Muscle of leg (tissue), 11 donors: ENCODE data around the gene SLC5A4. TPM values are rescaled to one million over a fixed set of nuclear protein-coding genes. Genes with fewer than 3 reads are reported as not detected.
"Not testable (repeated sequence)": the region's sequence is repeated elsewhere in the genome, so short reads cannot be mapped to it uniquely, and the experiment has no call there.

Experiments
- DNase-seq: peaks from one replicate; pipeline ENCODE4 v3.0.0; 2013
- H3K27ac ChIP-seq: one replicate; pipeline ENCODE4 v1.5.1; 2013; ENCODE audit warnings: mild to moderate bottlenecking, low read length, control low read depth
- H3K27me3 ChIP-seq: one replicate; pipeline ENCODE4 v1.6.1; 2013; ENCODE audit warnings: low read length; ENCODE audit not compliant: control insufficient read depth, insufficient read depth
- H3K36me3 ChIP-seq: one replicate; pipeline ENCODE4 v1.6.1; 2013; ENCODE audit warnings: low read length; ENCODE audit not compliant: control insufficient read depth, insufficient read depth
- H3K4me1 ChIP-seq: one replicate; pipeline ENCODE4 v1.6.1; 2013; ENCODE audit warnings: low read length; ENCODE audit not compliant: control insufficient read depth, insufficient read depth
- H3K4me3 ChIP-seq: one replicate; pipeline ENCODE4 v1.5.1; 2013; ENCODE audit warnings: low read length, control low read depth
- H3K9me3 ChIP-seq: replicated peaks from 2 replicates; pipeline ENCODE4 v1.6.1; 2013; ENCODE audit warnings: low read depth, low read length; ENCODE audit not compliant: control insufficient read depth
- WGBS: methylation state at CpG from one replicate; pipeline ENCODE4 v1.1.5; 2013; ENCODE audit warnings: missing lambda C conversion rate; ENCODE audit not compliant: insufficient coverage; 5-methylcytosine and 5-hydroxymethylcytosine counted together
- polyA plus RNA-seq, 8 donors: library from polyadenylated mRNA; unstranded; fragments of 120-200 nt; gene quantifications; one replicate each; pipeline versions ENCODE4 v1.2.1 to v1.2.3, GENCODE V29; 2013; ENCODE audit warnings: inconsistent platforms in 1 of 8, low replicate concordance in 1 of 8; ENCODE audit not compliant: insufficient read length in 8 of 8, insufficient read depth in 1 of 8
- total RNA-seq: library from RNA; stranded (reverse); fragments of 120-200 nt; gene quantifications from one replicate; pipeline ENCODE4 v1.2.4, GENCODE V29; 2013

Gene SLC5A4
- total and polyA plus RNA-seq, 9 donors = 0.19 to 0.96 (median 0.49) TPM

DNA sequence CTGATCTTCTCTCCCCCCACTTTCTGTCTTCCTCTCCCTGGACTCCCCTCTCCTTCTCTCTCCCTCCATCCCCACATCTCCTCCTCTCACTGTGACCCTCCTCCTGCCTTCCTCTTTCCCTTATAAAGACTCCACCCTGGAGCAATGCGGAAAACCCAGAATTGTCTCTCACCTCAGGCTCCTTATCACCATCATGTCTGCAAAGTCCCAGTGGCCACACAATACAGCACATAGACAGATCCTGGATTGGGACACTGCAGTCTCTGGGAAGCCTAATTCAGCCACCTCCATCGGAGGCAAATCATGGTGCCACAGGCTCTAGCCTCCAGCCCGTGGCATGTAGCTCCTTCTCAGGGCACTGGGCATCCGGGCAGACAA lies 53.0 kb downstream of the SLC5A4 start:
- WGBS = 20% methylated on average over 4 of the region's 4 CpGs
- H3K27me3 ChIP-seq = peaks cover 49% of the 10 kb centered on the region

DNA sequence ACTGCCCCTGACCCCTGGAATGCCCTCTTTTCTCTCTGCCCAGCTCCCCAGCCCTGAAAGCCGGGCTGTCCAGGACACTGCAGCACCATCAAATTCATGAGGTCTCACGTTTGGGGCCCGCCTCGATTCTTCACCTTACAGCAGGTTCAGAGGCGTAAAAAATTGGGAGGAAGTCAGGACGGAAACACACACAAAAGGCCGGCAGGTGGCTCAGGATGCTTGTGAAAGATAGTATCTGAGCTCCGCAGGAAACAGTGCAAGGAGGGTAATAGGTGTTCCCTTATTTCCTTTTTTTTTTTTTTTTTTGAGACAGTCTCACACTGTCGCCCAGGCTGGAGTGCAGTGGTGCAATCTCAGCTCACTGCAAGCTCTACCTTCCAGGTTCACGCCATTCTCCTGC lies 54.4 kb downstream of the SLC5A4 start:
- no peak for DNase-seq
- no peaks in the 10 kb centered on the region for H3K36me3 ChIP-seq
- no peaks in the 10 kb centered on the region for H3K9me3 ChIP-seq
- H3K4me3 ChIP-seq = no peak overlapping the region
- H3K27me3 ChIP-seq = peaks cover 49% of the 10 kb centered on the region
- no peak overlapping the region for H3K27ac ChIP-seq
- H3K4me1 ChIP-seq = peaks cover 7% of the 10 kb centered on the region
- 60% methylated on average over 6 of the region's 10 CpGs for WGBS

More for the DNA sequence above, 53.0 kb downstream of the SLC5A4 start:
- Histone ChIP-seq H3K4me3 (no peak overlapping the region), H3K36me3 (no peaks in the 10 kb centered on the region), H3K9me3 (no peaks in the 10 kb centered on the region), H3K27ac (no peak overlapping the region), H3K4me1 (peaks cover 7% of the 10 kb centered on the region)
- no peak for DNase-seq

DNA sequence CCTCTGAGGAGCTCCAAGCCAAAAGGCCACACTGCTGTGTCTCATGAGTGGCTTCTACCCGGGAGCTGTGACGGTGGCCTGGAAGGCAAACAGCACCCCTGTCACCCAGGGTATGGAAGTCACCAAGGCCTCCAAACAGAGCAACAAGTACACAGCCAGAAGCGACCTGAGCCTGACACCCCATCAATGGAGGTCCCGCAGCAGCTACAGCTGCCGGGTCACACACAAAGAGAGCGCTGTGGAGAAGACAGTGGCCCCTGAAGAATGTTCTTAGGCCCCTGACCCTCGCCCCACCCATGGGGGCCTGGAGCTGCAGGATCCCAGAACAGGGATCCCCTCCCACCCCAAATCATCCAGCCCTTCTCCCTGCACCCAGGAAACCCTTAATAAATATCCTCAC lies 55.2 kb downstream of the SLC5A4 start:
- Histone ChIP-seq H3K4me3 (no peak overlapping the region), H3K27me3 (peaks cover 47% of the 10 kb centered on the region), H3K36me3 (no peaks in the 10 kb centered on the region), H3K9me3 (no peaks in the 10 kb centered on the region), H3K4me1 (peaks cover 7% of the 10 kb centered on the region), H3K27ac (no peak overlapping the region)
- no peak for DNase-seq
- WGBS = 68% methylated on average over 5 of the region's 7 CpGs

DNA sequence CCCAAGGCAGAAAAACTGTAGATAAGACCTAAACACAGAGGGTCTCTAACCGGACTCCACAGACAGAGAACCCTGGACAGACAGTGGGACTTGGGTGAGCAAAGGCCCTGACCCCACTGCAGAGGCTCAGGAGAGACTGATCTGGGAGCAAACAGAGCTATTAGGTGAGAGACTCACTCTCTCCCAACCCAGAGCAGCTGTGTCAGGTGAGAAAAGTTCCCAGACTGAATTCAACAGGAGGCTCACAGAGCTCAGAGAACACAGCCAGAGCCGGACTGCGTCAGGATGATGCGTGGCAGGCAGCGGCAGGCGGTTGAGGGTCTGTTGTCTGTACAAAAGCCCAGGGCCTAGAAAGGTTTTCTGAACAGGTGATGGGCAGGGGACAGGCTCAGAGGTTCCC lies 55.8 kb downstream of the SLC5A4 start:
- Histone ChIP-seq H3K27ac (no peak overlapping the region), H3K36me3 (no peaks in the 10 kb centered on the region), H3K4me3 (no peak overlapping the region), H3K27me3 (peaks cover 41% of the 10 kb centered on the region), H3K4me1 (peaks cover 7% of the 10 kb centered on the region), H3K9me3 (no peaks in the 10 kb centered on the region)
- no peak for DNase-seq
- 83% methylated on average over 6 of the region's 6 CpGs for WGBS

DNA sequence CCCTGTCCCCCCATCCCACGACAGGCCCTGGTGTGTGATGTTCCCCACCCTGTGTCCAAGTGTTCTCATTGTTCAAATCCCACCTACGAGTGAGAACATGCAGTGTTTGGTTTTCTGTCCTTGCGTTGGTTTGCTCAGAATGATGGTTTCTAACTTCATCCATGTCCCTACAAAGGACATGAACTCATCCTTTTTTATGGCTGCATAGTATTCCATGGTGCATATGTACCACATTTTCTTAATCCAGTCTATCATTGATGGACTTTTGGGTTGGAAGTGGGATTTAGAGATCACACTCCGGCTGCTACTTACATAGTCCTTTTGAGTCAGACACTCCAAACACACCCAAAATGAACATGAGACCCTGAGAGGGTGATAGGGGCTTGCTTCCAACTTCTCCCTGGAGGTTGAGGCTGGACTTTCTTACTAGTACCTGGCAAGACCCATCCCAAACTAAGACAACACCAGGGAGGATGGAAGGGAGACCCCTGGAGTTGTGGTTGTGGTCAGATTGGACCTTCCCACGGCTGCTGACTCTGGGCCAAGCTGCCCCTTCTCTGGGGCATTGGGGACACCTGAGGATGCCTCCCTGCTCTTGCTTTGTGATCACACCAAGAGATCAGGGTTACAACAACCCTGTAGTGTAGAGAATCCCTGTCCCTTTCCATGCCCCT lies 57.5 kb downstream of the SLC5A4 start:
- H3K27ac ChIP-seq = not testable (repeated sequence)
- peaks cover 24% of the 10 kb centered on the region for H3K27me3 ChIP-seq

DNA sequence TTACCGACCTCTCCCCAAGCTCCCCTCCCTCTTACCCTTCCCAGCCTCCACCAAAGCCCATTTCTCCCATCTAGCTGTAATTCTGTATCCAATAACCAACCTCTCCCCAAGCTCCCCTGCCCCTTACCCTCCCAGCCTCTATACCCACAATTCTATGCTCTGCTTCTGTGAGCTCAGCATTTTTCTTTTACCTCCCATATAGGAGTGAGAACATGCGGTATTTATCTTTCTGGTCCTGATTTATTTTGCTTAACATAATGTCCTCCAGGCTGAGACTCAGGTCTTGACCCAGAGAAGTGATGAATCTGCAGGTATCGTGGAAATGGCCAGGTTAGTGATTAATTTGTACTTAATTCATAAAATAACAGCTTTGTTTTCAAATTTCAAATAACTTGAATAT lies 59.2 kb downstream of the SLC5A4 start:
- DNase-seq, H3K9me3 ChIP-seq, H3K4me3 ChIP-seq, H3K36me3 ChIP-seq, H3K4me1 ChIP-seq, H3K27ac ChIP-seq: not testable (repeated sequence)
- WGBS = 67% methylated on average over 1 of the region's 3 CpGs
- H3K27me3 ChIP-seq = peaks cover 12% of the 10 kb centered on the region

More for the DNA sequence above, 57.5 kb downstream of the SLC5A4 start:
- not testable (repeated sequence) for H3K4me3 ChIP-seq, DNase-seq, H3K36me3 ChIP-seq, H3K9me3 ChIP-seq, H3K4me1 ChIP-seq
- 87% methylated on average over 3 of the region's 5 CpGs for WGBS

DNA sequence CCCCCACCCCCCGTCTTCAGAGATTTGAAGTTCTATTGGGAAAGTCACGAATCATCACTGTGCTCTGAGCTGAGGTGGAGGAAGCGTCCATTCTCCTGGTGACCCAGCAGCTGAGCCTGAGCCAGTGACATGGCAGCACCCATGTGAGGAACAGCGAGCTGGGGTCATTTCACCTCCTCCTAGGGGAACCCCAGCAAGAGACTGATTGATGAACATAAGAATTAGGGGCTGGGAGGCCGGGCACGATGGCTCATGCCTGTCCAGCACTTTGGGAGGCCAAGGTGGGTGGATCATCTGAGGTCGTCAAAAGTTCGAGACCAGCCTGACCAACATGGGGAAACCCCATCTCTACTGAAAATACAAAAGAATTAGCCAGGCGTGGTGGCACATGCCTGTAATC lies 61.8 kb downstream of the SLC5A4 start:
- H3K4me1 ChIP-seq, DNase-seq, H3K27ac ChIP-seq, H3K27me3 ChIP-seq, H3K9me3 ChIP-seq, H3K36me3 ChIP-seq, H3K4me3 ChIP-seq: not testable (repeated sequence)
- 60% methylated on average over 2 of the region's 9 CpGs for WGBS

DNA sequence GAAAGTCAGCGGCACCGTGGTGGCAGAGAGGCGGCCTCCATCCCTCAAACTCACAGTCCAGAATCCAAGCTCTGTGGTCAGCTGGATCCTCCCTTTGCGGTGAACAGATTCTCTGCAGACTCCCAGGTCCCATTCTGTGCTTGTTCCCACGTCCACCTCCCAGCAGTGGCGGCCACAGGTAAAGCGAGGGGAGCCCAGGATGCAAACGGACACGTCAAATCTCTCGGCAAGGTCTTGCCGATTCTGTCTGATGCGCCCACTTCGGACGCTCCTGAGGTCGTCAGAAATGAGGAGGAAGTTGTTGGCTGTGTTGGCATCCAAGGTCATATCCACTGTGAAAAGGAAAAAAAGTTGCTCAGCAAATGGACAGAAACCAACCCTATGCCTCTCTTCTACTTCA lies 64.1 kb downstream of the SLC5A4 start:
- not testable (repeated sequence) for DNase-seq, H3K36me3 ChIP-seq, H3K4me1 ChIP-seq, H3K4me3 ChIP-seq, H3K27ac ChIP-seq, H3K27me3 ChIP-seq, H3K9me3 ChIP-seq
- WGBS = 77% methylated on average over 5 of the region's 15 CpGs

DNA sequence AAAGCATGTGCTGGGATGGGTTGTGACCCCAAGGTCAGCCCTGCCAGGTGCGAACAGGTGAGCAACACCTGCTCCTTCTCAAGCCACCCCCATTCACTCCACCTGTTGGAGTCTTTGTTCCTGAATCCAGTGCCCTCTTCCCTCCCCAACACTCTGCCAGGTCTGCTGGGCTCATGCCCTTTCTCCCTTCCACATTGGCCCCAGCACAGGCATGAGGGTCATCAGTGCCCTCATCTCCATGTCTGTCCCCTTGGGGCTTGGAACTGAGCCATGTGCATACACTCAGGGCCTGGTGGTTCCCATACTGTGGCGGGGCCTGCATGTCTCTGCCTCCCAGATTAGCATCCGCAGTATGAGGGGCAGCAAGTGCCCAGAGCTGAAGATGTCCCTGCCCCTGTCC lies 69.3 kb downstream of the SLC5A4 start:
- H3K27ac ChIP-seq = no peak overlapping the region
- no peak overlapping the region for H3K4me3 ChIP-seq
- H3K27me3 ChIP-seq = no peaks in the 10 kb centered on the region
- DNase-seq = no peak
- no peaks in the 10 kb centered on the region for H3K36me3 ChIP-seq
- no peaks in the 10 kb centered on the region for H3K9me3 ChIP-seq
- WGBS = 100% methylated on average over 3 of the region's 3 CpGs
- no peaks in the 10 kb centered on the region for H3K4me1 ChIP-seq

DNA sequence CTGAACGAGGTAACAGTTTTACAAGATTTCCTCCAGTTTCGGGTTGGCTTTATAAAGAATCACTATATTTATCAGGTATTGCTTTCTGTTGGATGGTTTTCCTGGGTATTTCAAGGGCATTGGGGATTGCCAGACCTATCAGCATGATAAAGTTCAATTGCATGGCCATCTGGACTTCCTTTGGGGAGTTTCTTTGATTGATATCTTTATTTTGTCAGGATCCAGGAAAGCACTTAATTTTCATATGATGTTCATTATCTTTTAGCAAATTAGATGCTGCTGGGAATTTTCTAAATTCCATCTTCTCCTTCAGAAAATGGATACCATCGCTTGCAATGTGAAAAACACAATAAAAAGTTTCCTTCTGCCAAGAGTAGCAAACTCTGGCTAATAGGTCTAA lies 71.5 kb downstream of the SLC5A4 start:
- Histone ChIP-seq H3K27me3 (peaks cover 1% of the 10 kb centered on the region), H3K36me3 (no peaks in the 10 kb centered on the region), H3K9me3 (no peaks in the 10 kb centered on the region), H3K27ac (no peak overlapping the region), H3K4me1 (no peaks in the 10 kb centered on the region), H3K4me3 (no peak overlapping the region)
- no peak for DNase-seq
- WGBS = no CpG with 5 or more reads among the region's 3 CpGs

DNA sequence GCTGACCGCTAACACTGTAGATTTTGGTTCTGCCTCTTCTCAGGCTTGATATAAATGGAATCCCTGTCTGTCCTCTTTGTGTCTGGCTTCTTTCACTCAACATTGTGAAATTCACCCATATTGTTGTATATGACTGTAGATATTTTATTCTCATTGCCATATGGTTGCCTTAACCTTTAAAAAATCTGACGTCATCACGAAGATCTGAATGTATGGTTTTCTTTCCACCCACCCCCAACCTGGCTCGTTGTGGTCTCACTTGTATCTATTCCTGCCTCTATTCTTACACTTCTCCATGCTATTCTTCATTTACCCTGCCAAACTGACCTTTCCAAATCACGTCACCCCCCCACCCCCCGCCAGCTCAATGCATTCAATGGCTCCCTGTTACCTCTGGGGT lies 74.1 kb downstream of the SLC5A4 start:
- no peak overlapping the region for H3K4me3 ChIP-seq
- peaks cover 20% of the 10 kb centered on the region for H3K27me3 ChIP-seq
- no peaks in the 10 kb centered on the region for H3K9me3 ChIP-seq
- no peak overlapping the region for H3K27ac ChIP-seq
- 90% methylated on average over 5 of the region's 6 CpGs for WGBS
- H3K36me3 ChIP-seq = no peaks in the 10 kb centered on the region
- no peaks in the 10 kb centered on the region for H3K4me1 ChIP-seq
- no peak for DNase-seq
